GM12801 (cell line): ENCODE measurements around the gene DAGLA.

Experiments used
- TF ChIP-seq, protein P1 (sequence below): IDR thresholded peaks from one replicate; pipeline ENCODE4 v1.5.1; 2011; ENCODE audit warnings: control low read depth; ENCODE audit not compliant: insufficient read length; ENCODE audit errors: extremely low read depth

DAGLA gene

DNA sequence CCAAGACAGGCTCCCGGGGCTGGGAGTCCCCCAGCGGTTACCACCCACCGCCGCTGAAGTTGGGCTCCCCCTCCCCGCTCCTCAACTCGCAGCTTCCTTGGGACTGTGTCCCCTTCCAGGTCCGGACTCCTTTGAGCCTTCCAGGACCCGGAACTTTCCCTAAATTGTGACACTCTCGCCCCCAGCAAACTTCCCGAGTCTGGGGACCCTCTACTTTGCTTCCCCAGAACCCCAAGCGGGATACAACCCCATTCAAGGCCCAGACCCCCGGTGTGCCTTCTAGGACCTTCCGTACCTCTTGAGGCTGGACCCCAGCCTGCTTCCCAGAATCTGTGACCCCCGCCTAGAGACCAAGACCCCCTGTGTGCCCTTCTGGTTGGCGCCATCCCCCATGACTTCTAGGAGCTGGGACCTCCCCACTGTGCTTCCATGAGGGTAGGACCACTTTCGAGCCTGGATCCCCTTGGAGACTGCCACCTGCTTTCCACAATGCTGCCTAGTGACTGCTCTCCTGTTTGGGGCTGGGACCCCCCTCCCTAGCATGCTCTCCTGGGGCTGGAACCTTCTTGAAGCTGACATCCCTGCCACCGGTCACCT, 72.8 kb downstream of the DAGLA start:
- TF ChIP-seq, protein P1, sequence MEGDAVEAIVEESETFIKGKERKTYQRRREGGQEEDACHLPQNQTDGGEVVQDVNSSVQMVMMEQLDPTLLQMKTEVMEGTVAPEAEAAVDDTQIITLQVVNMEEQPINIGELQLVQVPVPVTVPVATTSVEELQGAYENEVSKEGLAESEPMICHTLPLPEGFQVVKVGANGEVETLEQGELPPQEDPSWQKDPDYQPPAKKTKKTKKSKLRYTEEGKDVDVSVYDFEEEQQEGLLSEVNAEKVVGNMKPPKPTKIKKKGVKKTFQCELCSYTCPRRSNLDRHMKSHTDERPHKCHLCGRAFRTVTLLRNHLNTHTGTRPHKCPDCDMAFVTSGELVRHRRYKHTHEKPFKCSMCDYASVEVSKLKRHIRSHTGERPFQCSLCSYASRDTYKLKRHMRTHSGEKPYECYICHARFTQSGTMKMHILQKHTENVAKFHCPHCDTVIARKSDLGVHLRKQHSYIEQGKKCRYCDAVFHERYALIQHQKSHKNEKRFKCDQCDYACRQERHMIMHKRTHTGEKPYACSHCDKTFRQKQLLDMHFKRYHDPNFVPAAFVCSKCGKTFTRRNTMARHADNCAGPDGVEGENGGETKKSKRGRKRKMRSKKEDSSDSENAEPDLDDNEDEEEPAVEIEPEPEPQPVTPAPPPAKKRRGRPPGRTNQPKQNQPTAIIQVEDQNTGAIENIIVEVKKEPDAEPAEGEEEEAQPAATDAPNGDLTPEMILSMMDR = no peak

DNA sequence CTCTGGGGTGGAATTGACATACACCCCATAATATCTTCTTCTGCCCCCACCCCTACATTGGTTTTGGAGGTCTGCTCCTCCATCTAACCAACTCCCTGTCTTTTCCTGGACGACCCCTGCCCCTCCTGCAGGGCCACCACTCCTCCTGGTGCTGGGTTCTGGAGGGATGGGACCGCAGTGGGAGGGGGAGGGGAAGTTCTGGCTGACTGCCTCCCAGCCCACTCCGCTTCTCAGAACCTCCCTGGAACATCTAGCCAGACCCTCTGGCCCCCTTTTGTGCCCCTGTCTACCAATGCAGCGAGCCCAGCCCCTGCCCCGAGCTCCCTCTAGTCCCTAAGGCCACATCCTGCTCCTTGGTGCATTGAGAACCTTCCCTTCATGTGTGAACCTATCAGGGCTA, 73.5 kb downstream of the DAGLA start:
- TF ChIP-seq, protein P1 = no peak

DNA sequence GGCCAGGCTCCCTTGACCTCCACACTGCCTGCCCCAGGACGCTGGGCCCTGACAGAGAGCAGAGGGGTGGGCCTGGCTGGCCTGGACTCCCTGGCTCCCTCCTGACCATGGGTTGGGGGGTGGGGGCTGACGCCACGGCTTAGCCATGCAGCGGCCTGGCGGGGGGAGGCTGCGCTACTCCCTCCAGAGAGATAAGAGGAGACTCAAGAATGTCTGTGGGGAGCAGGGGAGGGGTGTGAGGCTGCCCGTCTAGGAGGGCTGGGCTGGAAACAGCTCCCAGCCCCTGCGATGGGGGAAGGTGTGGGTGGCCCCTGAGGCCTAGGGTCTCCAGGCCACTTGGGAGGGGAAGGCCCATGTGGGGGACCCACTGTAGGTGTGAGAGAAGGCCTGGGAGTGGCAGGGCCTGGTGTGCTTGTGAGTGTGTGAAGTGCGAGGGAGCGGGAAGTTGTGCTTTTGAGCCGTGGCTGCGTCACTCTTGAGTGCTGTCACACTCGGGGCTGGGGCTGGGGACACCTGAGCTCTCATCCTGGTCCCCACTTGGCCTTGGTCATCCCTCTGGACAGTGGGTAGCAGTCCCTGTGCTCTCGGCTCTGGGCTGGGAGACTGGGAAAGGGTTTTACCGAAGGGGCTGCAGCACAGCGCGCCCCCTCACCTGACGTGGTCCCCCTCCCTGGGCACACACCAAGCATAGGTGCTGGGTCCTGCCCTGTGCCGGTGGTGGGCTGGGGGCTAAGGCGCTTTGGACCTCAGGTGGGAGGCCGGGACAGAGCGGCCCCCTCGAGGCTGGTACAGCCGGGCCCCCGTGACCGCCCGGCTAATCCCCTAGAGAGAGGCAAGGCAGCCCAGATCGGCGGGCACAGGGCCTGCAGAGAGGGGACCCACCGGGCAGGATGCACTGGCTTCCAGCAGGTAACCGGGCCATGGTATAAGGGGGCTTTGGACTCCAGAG, 74.6 kb downstream of the DAGLA start:
- TF ChIP-seq, protein P1 = no peak

DNA sequence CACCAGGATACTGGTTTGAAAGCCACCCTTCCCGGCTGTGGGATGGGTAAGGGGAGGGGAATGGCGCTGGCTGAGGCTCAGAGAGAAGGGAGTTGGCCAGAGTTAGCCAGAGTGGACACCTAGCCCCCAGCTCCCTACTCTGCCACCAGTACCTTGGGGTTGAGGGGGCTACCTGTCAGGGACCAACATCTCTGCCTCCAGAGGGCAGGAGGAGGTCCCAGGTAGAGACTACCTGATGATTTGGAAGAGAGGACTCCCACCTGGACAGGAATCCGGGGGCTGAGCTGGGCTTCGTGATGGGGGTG, 75.9 kb downstream of the DAGLA start:
- TF ChIP-seq, protein P1 = no peak

DNA sequence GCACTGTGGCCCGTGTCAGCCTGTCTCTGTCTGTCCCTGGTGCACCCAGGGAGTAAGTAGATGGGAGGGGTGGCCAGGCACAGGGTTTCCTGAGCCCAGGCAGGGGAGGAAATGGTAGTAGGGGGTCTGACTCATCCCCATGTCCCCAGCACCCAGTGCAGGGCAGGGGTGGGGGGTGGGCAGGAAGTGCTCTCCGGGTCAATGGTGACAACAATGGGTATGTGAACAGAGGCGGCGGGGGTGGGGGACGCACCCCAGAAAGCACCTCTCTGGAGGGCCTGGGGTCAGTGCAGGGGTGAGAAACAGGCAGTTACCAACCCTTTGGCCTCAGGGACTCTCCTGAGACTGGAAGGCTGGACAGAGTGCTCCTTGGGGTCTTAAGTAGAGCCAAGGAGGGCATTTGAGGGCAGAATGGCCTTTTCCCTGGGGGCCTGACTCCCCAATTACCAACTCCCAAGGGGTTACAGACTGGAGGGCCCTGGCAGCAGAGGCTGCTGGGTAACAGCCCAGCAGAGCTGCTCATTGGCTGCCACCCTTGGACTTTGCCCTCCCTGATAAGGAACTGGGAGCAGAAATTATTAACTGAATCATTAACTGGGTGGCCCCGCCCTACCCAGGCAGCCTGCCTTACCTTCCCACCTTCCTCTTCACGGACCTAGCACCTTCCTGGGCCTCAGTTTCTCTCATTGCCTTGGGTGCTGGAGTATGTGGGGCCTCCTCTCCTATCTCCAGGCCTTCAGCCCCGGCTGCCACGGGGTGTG, 76.4 kb downstream of the DAGLA start:
- TF ChIP-seq, protein P1 = no peak

DNA sequence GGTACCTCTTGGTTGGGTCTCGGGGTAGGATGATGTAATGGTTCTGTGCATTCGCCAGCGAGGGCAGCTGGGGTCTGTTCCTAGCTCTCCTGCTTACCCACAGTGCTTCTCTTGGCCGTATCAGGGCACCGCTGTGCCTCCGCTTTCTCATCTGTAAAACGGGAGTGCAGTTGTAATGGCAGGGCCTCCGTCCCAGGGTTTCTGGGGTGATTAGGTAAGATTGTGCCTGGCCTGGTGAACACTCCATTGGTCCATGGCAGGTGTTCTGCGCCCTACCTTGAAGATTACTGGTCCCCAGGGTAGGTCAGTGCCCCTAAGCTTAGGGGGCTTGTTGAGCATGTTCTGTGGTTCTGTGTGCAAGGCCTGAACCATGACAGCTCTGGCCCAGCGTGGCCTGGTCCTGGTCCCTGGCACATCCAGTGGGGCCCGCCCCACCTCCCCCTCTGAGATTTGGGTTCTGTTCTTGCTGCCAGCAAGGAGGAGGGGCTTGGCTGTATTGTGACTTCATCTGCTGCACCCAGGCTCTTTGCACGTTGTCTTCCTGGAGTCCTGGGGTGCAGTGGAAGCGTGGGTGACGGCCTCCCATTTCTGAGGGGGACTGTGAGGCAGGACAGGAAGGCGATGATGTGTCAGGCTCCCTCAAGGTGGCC, 77.1 kb downstream of the DAGLA start:
- TF ChIP-seq, protein P1 = no peak

DNA sequence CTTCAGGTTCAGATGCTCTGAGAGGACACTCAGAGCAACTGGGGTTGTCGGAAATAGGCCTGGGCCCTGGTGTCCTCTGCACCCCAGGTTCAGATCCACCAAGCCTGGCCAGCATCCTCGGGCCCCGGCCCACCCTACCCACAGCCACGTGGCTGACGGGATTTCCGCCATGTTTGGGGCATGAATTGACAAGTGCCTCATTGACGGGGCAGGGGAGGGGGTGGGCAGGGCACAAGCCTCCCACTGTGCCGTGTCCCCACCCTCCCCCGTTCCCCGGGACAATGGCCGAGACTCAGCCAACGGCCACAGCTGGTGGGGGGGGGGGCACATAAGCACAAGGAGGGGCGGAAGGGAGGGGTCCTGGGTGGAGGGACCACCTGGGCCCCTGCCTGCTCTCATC, 80.8 kb downstream of the DAGLA start:
- TF ChIP-seq, protein P1 = no peak
